Amygdala (tissue), 56 donors: Measurements from ENCODE around the gene RPIA.
"Not testable (repeated sequence)": the region's sequence is repeated elsewhere in the genome, so short reads cannot be mapped to it uniquely, and the experiment has no call there.

ENCODE experiments used
- DNase-seq, 56 donors: peaks; one replicate each; lab custom pipeline; 2025; lab: John Stamatoyannopoulos, UW

The RPIA gene

GRCh38 chr2:88729061-88729745, 37.7 kb downstream of the RPIA start:
- DNase-seq = no peak

DNA sequence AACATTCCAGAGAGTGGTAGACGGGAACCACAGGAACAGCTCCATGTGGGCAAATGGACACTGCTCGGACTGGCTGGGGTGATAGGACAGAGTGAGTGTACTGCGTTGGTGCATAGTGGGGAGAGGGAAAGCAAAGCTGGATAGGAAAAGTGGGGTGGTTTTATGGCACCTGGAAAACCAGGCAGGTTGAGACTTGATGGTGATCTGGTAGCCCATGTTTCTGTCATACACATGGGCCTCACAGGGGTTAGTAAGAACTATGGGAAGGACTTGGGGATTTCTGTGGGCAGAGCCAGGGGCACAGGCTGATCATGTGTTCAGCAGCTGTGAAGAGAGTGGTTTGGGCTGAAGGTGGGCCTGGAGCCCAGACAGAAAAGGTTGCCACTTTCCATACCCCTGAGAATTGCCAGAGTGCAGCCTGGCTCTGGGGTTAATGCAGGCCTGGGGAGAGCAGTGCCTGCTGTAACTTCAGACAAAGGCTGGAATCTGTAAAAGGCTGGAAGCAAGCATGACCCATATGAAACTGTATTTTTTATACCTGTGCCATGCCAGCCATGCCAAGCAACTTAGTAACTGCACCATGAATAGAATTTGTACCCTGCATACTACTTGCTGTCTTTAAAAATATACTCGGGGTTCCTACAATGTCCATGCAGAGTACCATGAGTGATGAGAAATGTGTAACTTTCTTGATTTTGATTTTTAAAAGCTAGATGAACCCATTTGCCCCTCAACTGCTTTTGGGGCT, 41.9 kb downstream of the RPIA start:
- no peak for DNase-seq

GRCh38 chr2:88735133-88735532, 43.7 kb downstream of the RPIA start:
- peak in 33 of 56 donors; percentile 6 to 69 (median 29) for DNase-seq

DNA sequence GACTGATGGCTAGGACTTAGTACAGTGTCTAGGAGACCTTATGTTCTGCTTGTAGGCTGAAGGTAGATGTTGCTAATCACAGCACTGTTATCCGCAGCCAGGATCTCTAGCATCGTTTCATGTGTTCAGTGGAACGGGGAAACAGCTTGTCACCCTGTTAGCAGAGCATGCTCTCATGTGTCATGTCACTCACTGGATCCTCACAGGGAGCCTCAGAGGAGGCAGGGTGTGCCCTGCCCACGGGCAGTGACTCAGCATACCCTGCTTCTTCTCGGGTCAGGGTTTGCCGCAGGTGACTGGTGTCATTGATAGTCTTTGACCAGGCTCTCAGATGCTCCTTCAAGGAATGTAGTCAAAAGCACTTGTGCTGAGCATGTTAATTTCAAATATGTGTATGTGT, 44.4 kb downstream of the RPIA start:
- DNase-seq = peak in 2 of 56 donors; percentile 2 to 4

GRCh38 chr2:88736437-88736836, 45.0 kb downstream of the RPIA start:
- no peak for DNase-seq

- no peak for DNase-seq
Measured at GRCh38 chr2:88737385-88737784, 45.9 kb downstream of the RPIA start.

GRCh38 chr2:88738271-88738670, 46.8 kb downstream of the RPIA start:
- DNase-seq = no peak

DNA sequence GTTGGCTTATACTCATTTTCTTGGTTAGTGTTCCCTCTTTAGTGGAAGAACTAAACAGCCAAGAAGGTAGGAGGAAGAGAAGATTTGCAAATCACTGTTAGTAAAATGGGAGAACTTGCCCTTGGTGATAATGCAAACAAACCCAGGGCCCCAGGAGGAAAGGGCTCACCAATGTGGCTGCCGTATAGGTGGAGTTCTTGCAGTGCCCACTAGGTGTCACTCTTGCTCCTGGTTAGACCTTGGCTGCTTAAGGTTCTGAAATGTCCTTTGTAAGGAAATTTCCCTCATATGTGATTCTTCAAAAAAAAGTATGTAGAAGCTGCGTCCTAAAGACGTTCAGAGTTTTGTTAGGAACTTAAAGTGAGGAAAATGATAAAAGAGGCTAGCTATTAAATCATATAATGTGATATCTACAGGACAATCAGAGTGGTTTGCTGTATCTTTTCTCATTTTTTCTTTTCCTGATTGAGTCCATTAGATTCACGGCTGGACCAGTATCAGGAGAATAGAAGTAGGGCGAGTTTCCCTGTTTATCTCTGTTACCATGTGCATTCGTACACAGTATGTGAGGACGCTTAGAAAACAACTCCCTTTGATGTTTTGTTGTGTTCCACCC, 48.6 kb downstream of the RPIA start:
- DNase-seq = peak in 36 of 56 donors; percentile 6 to 81 (median 23)

DNA sequence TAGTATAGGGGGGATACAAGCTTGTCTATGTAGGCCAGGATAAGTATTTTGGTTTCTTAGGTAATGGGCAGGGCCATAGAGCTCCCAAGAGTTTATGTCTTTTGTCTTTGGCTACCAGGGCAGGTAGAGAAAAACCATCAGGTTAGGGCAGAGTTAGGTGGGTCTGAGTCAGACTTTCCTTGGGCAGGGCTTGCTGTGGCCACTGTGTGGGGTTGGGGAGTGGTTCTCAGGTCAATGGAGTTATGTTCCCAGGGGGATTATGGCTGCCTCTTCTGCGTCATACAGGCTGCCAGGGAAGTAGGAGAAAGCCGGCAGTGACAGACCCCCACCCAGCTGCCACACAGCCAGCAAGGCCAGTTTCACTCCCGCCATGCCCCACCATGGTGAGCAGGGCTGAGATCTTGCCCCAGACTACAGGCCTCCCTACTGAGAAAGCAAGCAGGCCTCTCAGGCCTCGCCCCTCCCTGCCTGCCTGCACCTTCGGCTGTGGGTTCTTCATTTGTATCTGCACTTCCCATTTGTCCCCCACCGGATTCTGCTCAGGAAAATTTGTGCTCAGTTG, 55.5 kb downstream of the RPIA start:
- DNase-seq = no peak

DNA sequence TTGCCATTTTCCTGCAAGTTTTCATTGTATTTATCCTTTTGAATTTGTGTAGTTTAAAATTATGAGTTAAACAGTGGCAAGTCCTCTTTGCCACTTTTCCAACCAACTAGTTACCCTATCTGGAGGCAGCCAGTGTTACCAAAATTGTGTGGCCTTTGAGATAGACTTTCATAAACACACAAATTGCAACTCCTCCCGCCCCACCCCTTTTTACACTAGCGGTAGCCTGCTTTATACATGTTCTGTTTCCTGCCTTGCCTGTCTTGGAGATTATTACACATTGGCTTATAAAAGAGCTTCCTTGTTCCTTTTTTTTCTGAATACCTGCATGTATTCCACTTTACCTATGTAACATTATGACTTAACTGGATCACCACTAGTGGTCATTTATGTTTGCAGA, 56.5 kb downstream of the RPIA start:
- DNase-seq = no peak

- no peak for DNase-seq
Measured at GRCh38 chr2:88751768-88752167, 60.3 kb downstream of the RPIA start.

- no peak for DNase-seq
Measured at GRCh38 chr2:88753833-88754584, 62.5 kb downstream of the RPIA start.

DNA sequence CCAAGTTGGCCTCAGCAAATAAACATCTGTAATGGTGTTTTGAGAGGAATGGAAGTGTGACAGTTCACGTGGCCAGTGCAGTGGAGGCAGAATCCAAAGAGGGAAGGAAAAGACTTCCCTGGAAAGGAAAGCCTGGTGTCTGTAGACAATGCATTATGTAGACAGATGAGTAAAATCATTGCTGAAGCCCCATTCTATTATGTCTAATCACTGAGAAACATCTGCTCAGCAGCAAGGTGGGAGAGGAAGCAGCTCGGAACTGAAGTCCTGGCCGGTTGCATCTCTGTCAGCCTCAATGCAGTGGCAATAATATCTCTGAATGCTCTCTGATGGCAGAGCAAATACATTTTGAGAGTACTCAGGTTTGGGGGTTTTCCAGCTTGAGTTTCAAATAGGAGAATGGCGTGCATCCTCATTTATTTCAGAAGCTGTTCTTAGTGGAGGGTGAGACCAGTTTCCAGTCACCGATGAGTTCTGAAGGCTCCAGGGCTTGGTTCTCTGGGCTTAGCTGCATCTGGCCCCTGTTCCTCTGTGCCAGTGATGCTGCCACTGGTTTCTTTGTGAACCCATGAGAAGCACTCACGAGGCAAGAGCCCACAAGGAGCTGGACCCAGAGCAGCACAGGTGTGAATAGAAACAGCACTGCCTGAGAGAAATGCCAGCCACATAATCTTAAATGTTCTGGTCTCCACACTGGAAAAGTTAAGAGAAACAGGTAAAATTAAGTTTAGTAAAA, 63.3 kb downstream of the RPIA start:
- DNase-seq = no peak

- DNase-seq = no peak
Measured at GRCh38 chr2:88755836-88756235, 64.4 kb downstream of the RPIA start.

- DNase-seq = no peak
Measured at GRCh38 chr2:88757025-88757424, 65.6 kb downstream of the RPIA start.

- not testable (repeated sequence) for DNase-seq
Measured at GRCh38 chr2:88758702-88759101, 67.2 kb downstream of the RPIA start.

GRCh38 chr2:88760819-88761598, 69.5 kb downstream of the RPIA start:
- DNase-seq = no peak

DNA sequence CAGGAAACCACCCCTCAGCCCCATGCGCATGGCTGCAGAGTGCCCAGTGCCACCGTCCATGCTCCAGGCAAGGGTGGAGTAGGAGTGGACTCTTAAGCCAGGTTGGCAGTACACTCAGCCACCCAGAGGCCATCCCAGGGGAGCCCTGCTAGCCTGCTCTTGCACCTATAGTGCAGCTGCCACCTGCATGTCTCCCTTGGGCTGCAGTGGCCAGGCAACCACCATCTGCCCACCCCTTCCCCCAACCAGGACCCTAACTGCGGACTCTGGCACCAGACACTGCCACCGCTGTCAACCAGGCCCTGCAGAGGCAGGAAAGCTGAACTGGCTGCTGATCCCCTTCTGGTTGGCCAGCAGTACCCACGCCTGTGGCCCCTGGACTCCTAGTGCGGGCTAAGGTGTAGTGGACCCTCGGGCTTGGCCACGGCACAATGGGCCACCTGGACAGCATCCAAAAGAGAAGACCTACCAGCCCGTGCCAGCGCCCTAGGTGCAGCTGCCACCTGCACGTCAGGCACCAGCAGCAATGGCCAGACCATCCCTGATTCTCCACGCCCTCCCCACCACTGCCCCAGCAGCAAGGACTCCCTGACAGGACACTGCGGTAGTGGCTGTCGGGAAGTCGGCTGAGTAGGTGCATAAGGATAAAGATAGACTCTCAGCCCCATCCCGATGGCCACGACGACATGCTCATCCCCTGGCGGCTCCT, 72.8 kb downstream of the RPIA start:
- DNase-seq = no peak

GRCh38 chr2:88764850-88765153, 73.3 kb downstream of the RPIA start:
- DNase-seq = no peak
